Measurements from ENCODE around the gene UBC.
"Not testable (repeated sequence)": the region's sequence is repeated elsewhere in the genome, so short reads cannot be mapped to it uniquely, and the experiment has no call there.

The UBC gene

DNA sequence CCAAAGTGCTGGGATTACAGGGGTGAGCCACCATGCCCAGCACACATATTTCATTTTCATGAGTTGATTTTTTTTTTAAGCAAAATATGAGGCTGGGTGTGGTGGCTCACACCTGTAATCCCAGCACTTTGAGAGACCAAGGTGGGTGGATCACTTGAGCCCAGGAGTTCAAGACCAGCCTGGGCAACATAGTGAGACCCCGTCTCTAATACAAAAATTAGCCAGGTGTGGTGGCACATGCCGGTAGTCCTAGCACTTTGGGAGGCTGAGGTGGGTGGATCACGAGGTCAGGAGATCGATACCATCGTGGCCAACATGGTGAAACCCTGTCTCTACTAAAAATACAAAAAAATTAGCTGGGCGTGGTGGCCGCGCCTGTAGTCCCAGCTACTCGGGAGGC, 17.1 kb upstream of the UBC start:
- not testable (repeated sequence) for DNase-seq (ENCODE audit: low read depth in 2 of 2)

- no peak for DNase-seq (ENCODE audit: low read depth in 2 of 2)
Measured at GRCh38 chr12:124930586-124930985, 16.1 kb upstream of the UBC start.

- DNase-seq (ENCODE audit: low read depth in 2 of 2) = no peak
Measured at GRCh38 chr12:124929649-124930419, 15.4 kb upstream of the UBC start.

- no peak for DNase-seq (ENCODE audit: low read depth in 2 of 2)
Measured at GRCh38 chr12:124928912-124929530, 14.6 kb upstream of the UBC start.

- DNase-seq (ENCODE audit: low read depth in 2 of 2) = peak in 1 of 2 experiments; percentile 32
Measured at GRCh38 chr12:124928095-124928911, 13.9 kb upstream of the UBC start.

GRCh38 chr12:124927201-124928094, 13.0 kb upstream of the UBC start:
- peak; percentile 97 for DNase-seq (ENCODE audit: low read depth in 2 of 2)

- not testable (repeated sequence) for DNase-seq (ENCODE audit: low read depth in 2 of 2)
Measured at GRCh38 chr12:124925782-124926181, 11.3 kb upstream of the UBC start.

- no peak for DNase-seq (ENCODE audit: low read depth in 2 of 2)
Measured at GRCh38 chr12:124925117-124925516, 10.7 kb upstream of the UBC start.

GRCh38 chr12:124923905-124924734, 9.7 kb upstream of the UBC start:
- DNase-seq (ENCODE audit: low read depth in 2 of 2) = no peak

DNA sequence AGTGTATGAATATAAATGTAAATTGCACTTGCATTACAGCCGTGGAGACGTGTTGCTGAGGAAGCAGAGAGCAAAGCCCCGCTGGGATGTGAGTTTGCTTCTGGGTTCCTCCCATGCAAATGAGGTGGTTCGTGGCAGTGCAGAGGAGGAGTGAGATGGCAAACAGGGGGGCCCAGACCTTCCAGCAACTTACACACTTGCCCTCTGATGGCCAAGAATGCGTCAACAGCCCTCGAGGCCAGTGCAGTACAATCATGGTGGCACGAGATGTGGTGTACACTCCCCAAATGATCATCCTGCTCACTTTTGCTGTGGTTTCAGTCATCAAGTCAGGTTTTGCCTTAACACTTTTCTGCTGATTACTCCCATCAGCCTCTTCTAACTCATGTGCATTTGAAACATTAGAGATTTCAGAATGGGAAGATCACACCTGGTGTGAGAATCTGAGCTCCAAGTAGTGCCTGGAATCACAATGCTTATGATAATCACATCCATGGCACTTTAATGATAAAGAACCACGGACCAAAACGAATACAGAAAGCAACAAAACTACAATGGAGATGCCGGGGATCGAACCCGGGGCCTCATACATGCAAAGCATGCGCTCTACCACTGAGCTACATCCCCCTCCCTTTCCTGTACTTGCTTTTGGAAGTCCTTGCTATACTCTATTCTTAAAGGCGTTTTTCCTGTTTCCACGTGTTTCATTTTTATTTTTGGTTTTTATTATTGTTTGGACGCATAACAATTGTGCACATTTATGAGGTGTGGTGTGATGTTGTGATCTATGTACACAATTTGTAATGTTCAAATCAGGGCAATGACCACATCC, 7.0 kb upstream of the UBC start:
- DNase-seq (ENCODE audit: low read depth in 2 of 2) = peak; percentile 61 to 76

DNA sequence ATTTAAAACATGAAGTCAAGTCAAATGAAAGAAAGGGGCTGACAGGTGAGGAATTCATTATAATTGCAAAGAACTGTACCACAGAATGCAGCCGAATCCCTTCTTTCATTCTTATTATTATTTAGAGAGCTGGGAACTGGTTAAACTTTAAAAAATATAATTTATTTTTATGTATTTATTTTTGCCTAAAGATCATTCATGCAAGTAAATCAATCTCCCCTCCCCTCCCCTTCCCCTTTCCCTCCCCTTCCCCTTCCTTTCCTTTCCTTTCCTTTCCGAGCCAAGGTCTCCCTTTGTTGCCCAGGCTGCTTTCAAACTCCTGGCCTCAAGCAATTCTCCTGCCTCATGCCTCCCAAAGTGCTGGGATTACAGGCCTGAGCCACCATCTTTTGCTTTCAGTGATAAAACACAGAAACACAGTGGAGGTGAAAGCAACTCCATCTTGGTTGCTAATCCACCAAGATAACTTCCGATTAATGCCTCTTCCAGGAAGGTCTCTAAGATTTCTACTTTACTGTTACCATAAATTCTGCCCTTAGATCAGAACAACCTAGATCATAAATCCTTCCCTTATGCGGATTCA, 6.0 kb upstream of the UBC start:
- no peak for DNase-seq (ENCODE audit: low read depth in 2 of 2)

- no peak for DNase-seq (ENCODE audit: low read depth in 2 of 2)
Measured at GRCh38 chr12:124919521-124920352, 5.3 kb upstream of the UBC start.

DNA sequence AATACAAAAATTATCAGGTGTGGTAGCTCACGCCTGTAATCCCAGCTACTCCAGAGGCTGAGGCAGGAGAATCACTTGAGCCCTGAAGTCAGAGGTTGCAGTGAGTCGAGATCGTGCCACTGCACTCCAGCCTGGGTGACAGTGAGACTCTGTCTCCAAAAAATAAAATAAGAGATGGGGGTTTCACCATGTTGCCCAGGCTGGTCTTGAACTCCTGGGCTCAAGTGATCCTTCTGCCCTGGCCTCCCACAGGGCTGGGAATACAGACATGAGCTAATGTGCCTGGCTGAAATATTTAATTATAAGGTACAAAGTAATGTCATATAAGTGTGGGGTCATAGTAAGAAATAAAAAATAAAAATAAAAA, 4.2 kb upstream of the UBC start:
- not testable (repeated sequence) for DNase-seq (ENCODE audit: low read depth in 2 of 2)

- no peak for DNase-seq (ENCODE audit: low read depth in 2 of 2)
Measured at GRCh38 chr12:124917841-124918621, 3.6 kb upstream of the UBC start.

DNA sequence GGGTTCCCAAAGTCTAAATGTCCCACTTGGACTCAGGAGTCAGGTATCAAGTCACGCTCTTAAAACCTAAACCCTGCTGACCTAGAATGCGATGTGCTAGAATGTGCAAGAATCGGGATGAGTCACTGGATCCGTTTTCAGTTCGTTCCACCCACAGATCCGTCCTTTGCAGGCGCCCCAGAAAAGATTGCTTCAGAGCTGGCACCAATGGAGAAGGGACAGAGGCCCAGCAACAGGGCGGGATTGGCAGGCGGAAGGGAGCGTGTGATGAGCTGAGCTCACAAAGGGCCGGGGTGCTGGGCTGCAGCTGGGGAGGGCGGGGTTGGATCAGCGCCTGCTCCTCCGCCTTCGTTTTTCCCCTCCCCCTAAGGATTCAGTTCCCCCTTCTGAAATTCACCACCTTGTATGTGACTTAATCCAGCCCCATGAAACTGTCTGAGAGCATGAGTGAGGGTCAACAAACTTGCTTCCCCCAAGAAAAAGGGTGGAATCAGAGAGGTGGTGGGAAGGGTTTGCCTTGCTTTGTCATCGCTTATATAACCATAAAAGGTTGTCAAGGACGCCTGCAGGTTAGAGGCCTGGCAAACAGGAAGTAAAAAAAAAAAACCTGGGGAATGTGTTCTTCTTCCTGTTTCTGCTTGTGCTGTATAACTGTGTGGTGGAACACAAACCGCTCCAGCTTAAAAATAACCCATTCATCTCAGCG, 2.8 kb upstream of the UBC start:
- peak; percentile 85 to 88 for DNase-seq (ENCODE audit: low read depth in 2 of 2)

DNA sequence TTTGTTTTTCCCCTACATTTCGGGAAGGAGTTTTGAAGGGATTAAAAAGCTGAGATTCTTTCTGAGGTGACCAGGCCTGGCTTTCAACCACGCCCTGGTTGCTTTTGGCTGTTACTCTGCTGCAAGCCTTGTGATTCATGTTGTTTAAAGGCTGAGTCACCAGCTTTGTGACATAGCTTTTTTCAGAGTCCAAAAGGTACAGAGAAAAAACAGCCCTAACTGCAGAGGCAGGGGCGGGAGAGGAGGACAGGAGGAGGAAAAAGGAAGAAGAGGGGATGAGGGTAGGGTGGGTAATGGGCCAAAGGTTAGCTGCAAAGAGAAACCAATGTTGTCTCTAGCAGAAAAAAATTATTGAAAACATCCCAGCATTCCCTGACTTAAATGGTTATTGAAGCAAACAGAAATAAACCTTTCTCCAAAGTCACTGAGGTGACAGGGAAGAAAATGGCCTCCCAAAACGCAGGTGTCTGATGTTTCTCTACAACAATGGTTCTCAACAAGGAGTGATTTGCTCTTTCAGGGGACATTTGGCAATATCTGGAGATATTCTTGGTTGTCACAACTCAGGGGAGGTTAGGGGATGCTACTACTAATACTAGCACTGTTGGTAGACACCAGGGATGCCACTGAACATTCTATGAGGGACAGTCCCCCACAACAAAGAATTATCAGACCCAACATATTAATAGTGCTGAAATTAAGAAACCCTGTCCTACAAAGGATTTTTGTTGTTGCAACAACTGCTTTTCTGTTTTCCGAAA, 2.1 kb upstream of the UBC start:
- DNase-seq (ENCODE audit: low read depth in 2 of 2) = peak in 1 of 2 experiments; percentile 34

Data from stimulated activated CD4-positive, alpha-beta T cell treated with anti-CD3 and anti-CD28 coated beads, Interleukin-12 subunit alpha, Interleukin-12 subunit beta, amount 100 ng/mL, for 24 hours (primary cell).